K562 (cell line): ENCODE data around the gene PDZRN3. TPM values are rescaled to one million over a fixed set of nuclear protein-coding genes. Genes with fewer than 3 reads are reported as not detected.

Source experiments
- ATAC-seq: fragments of 200-7000 bp; cut with Tn5 transposase; 3 replicates; pipeline ENCODE4 v1.9.1; 2020; ENCODE audit warnings: moderate library complexity
- BruUV-seq: library from RNA; stranded (reverse); fragments of 400-500 nt; replicated peaks from 2 replicates; lab custom pipeline; 2021; lab: Mats Ljungman, UMichigan
- CTCF ChIA-PET: fragments of 300-600 bp; formaldehyde crosslinking; extraction: SDS; loops from one replicate; lab custom pipeline; 2021; ENCODE audit warnings: low intra/inter-chr PET ratio; lab: Yijun Ruan, JAX
- POLR2A ChIA-PET: fragments of 300-600, 350-650 bp; sonication (Branson Sonifier 250); formaldehyde crosslinking; extraction: SDS; loops from one replicate; lab custom pipeline; 2021; ENCODE audit warnings: antibody characterized with exemption, inconsistent platforms; lab: Yijun Ruan, JAX
- DNase-seq, 4 experiments: peaks; one replicate each; pipeline versions ENCODE4 v3.0.0 to v3.0.0-alpha.2; 2011 to 2018; ENCODE audit warnings: low spot score in 3 of 4, mixed read lengths in 3 of 4; ENCODE audit errors: extremely low read depth in 1 of 4
- FAIRE-seq: peaks from 2 replicates; lab custom pipeline; 2011; peaks lifted over from hg19 to GRCh38; lab: Jason Lieb, UNC
- H2AFZ ChIP-seq: 2 replicates; pipeline ENCODE4 v1.6.0; 2011; ENCODE audit warnings: low read depth, low read length, control low read depth, inconsistent platforms
- H3K27ac ChIP-seq: fragments of 200-600 bp; 3 replicates; pipeline ENCODE4 v1.8.0; 2011; ENCODE audit warnings: low read depth, mild to moderate bottlenecking, control low read depth, inconsistent platforms, low read length, moderate library complexity, mixed read lengths; ENCODE audit errors: extremely low read depth
- H3K27me3 ChIP-seq, 2 experiments: fragments of 300-600 bp in 1 of 2; 2 replicates in 1 of 2; 3 replicates in 1 of 2; pipeline versions ENCODE4 v1.6.0 to v1.8.0; 2011; ENCODE audit warnings: inconsistent platforms in 2 of 2, low read length in 2 of 2, mild to moderate bottlenecking in 1 of 2, mixed read lengths in 1 of 2, moderate library complexity in 1 of 2; ENCODE audit not compliant: control insufficient read depth in 2 of 2, insufficient read depth in 2 of 2
- H3K36me3 ChIP-seq: fragments of 300-600 bp; 3 replicates; pipeline ENCODE4 v1.8.0; 2011; ENCODE audit warnings: mild to moderate bottlenecking, low read length, inconsistent platforms; ENCODE audit not compliant: control insufficient read depth, insufficient read depth
- H3K4me1 ChIP-seq, 2 experiments: fragments of 200-600 bp in 1 of 2; replicated peaks in 1 of 2; 2 replicates in 1 of 2; 3 replicates in 1 of 2; pipeline versions ENCODE4 v1.5.1 to v1.8.0; 2011; ENCODE audit warnings: inconsistent platforms in 2 of 2, low read length in 2 of 2, mild to moderate bottlenecking in 1 of 2, mixed read lengths in 1 of 2, moderate library complexity in 1 of 2; ENCODE audit not compliant: control insufficient read depth in 2 of 2, insufficient read depth in 2 of 2
- H3K4me2 ChIP-seq: 2 replicates; pipeline ENCODE4 v1.6.1; 2011; ENCODE audit warnings: low read length, control low read depth, inconsistent platforms, mixed read lengths; ENCODE audit not compliant: insufficient read depth
- H3K4me3 ChIP-seq: fragments of 200-600 bp; sonication (generic), shearing (Covaris generic); 2 replicates; pipeline ENCODE4 v1.5.1; 2016; ENCODE audit warnings: control low read depth, inconsistent platforms
- H3K79me2 ChIP-seq: fragments of 200-600 bp; 3 replicates; pipeline ENCODE4 v1.8.0; 2011; ENCODE audit warnings: low read length, inconsistent platforms; ENCODE audit not compliant: control insufficient read depth, insufficient read depth
- H3K9ac ChIP-seq, 2 experiments: 2 replicates each; pipeline versions ENCODE4 v1.6.0 to v1.6.1; 2011; ENCODE audit warnings: low read depth in 2 of 2, low read length in 2 of 2, control low read depth in 1 of 2, inconsistent platforms in 1 of 2, mild to moderate bottlenecking in 1 of 2, mixed read lengths in 1 of 2; ENCODE audit not compliant: insufficient read depth in 1 of 2
- H3K9me1 ChIP-seq: one replicate; pipeline ENCODE4 v1.6.0; 2011; ENCODE audit warnings: inconsistent platforms, mild to moderate bottlenecking, low read length, moderate library complexity; ENCODE audit not compliant: control insufficient read depth, insufficient read depth
- H3K9me3 ChIP-seq: replicated peaks from 2 replicates; pipeline ENCODE4 v1.5.1; 2011; ENCODE audit warnings: low read depth, low read length, inconsistent platforms; ENCODE audit not compliant: control insufficient read depth, insufficient read depth
- H4K20me1 ChIP-seq: replicated peaks from 2 replicates; pipeline ENCODE4 v1.6.1; 2011; ENCODE audit warnings: low read length, inconsistent platforms, mixed read lengths; ENCODE audit not compliant: control insufficient read depth, insufficient read depth
- CHD4 ChIP-seq: fragments of 200-600 bp; sonication (generic); IDR thresholded peaks from 3 replicates; pipeline ENCODE4 v1.6.1; 2012; ENCODE audit warnings: low read depth, mild to moderate bottlenecking, mixed read lengths, low read length, inconsistent platforms; ENCODE audit not compliant: insufficient read depth, insufficient replicate concordance, poor library complexity, severe bottlenecking
- ESRRA ChIP-seq: fragments of 450-650 bp; IDR thresholded peaks from 2 replicates; pipeline ENCODE4 v1.6.1; 2014; ENCODE audit warnings: low read depth, mild to moderate bottlenecking, moderate library complexity, borderline replicate concordance
- KHSRP ChIP-seq: fragments of 450-650 bp; IDR thresholded peaks from 2 replicates; pipeline ENCODE4 v1.6.1; 2017
- KLF16 ChIP-seq: IDR thresholded peaks from 2 replicates; pipeline ENCODE4 v1.6.1; 2016; ENCODE audit warnings: antibody characterized with exemption
- MAZ ChIP-seq, 2 experiments: fragments of 450-650 bp in 1 of 2; sonication (generic) in 1 of 2; formaldehyde crosslinking; IDR thresholded peaks in 1 of 2; conservative IDR thresholded peaks in 1 of 2; 2 replicates each; pipeline versions ENCODE4 v1.4.0 to v1.5.0; 2020; ENCODE audit warnings: mild to moderate bottlenecking in 1 of 2, missing genetic modification reagents in 1 of 2
- NONO ChIP-seq, 2 experiments: fragments of 200-400 bp in 1 of 2; fragments of 450-650 bp in 1 of 2; formaldehyde crosslinking in 1 of 2; IDR thresholded peaks; 2 replicates each; pipeline ENCODE4 v1.6.1; 2017; ENCODE audit warnings: low read depth in 2 of 2, mild to moderate bottlenecking in 2 of 2, moderate library complexity in 2 of 2, low read length in 1 of 2
- RBM34 ChIP-seq: fragments of 200-400 bp; formaldehyde crosslinking; IDR thresholded peaks from 2 replicates; pipeline ENCODE4 v1.6.1; 2018; ENCODE audit warnings: low read length, borderline replicate concordance; ENCODE audit not compliant: insufficient read depth
- TOE1 ChIP-seq, 2 experiments: fragments of 450-650 bp in 1 of 2; sonication (generic) in 1 of 2; formaldehyde crosslinking in 1 of 2; IDR thresholded peaks; 2 replicates each; pipeline versions ENCODE4 v1.7.1 to v1.8.0; 2016 to 2022; ENCODE audit warnings: borderline replicate concordance in 2 of 2, mild to moderate bottlenecking in 2 of 2, antibody characterized with exemption in 1 of 2, inconsistent platforms in 1 of 2, low read depth in 1 of 2, missing genetic modification reagents in 1 of 2, moderate library complexity in 1 of 2
- ZBTB7A ChIP-seq: IDR thresholded peaks from 2 replicates; pipeline ENCODE4 v1.6.1; 2011; ENCODE audit warnings: low read depth, mild to moderate bottlenecking, low read length, moderate library complexity, borderline replicate concordance; ENCODE audit not compliant: control insufficient read depth
- ZNF212 ChIP-seq: fragments of 450-650 bp; formaldehyde crosslinking; IDR thresholded peaks from 2 replicates; pipeline ENCODE4 v1.4.0; 2020; ENCODE audit warnings: mild to moderate bottlenecking
- ZNF263 ChIP-seq: sonication (generic); formaldehyde crosslinking; IDR thresholded peaks from 2 replicates; pipeline ENCODE4 v1.8.0; 2022; ENCODE audit warnings: mild to moderate bottlenecking, missing genetic modification reagents, borderline replicate concordance
- ZNF431 ChIP-seq: sonication (generic); formaldehyde crosslinking; IDR thresholded peaks from 2 replicates; pipeline ENCODE4 v1.8.0; 2022; ENCODE audit warnings: mild to moderate bottlenecking, missing genetic modification reagents
- ZNF551 ChIP-seq: fragments of 250-450 bp; sonication (Bioruptor Pico); IDR thresholded peaks from 2 replicates; pipeline ENCODE4 v1.5.0; 2021; ENCODE audit warnings: mild to moderate bottlenecking, moderate library complexity
- WGBS: fragments of 100-300 bp; shearing (Covaris generic); methylation state at CpG from one replicate; pipeline ENCODE4 v1.1.6; 2016; ENCODE audit warnings: low coverage, mixed read lengths; ENCODE audit not compliant: insufficient coverage; ENCODE audit errors: missing lambda C conversion rate; 5-methylcytosine and 5-hydroxymethylcytosine counted together
- in situ Hi-C: fragments of 300-500 bp; cut with MboI; formaldehyde crosslinking; loops from 4 replicates; pipeline ENCODE4 v1.15.0; 2018; ENCODE audit warnings: inconsistent platforms, mixed read lengths
- intact Hi-C: fragments of 100-400 bp; cut with micrococcal nuclease; formaldehyde crosslinking; loops from 2 replicates; pipeline ENCODE4 v1.14.2; 2022
- polyA plus RNA-seq, 8 experiments: library from polyadenylated mRNA; depleted of rRNA in 4 of 8; stranded (reverse) in 5 of 8; unstranded in 3 of 8; fragments of >200 nt; fragmentation: Nextera tagmentation in 2 of 8; fragmentation: Illumina TruSeq in 1 of 8; extraction: Ambion mirVana in 2 of 8; extraction: Trizol in 1 of 8; gene quantifications; 2 replicates each; pipeline versions ENCODE4 v1.2.1 to v1.2.3, GENCODE V29; 2011 to 2014; ENCODE audit warnings: inconsistent platforms in 1 of 8, missing spikeins in 1 of 8
- total RNA-seq, 7 experiments: library from RNA; depleted of rRNA in 6 of 7; stranded (reverse); fragments of >200 nt in 6 of 7; fragmentation: Illumina TruSeq in 2 of 7; extraction: Trizol in 2 of 7; gene quantifications; 2 replicates each; pipeline versions ENCODE4 v1.2.1 to v1.2.3, GENCODE V29; 2011 to 2021; ENCODE audit warnings: low replicate concordance in 1 of 7
- TF ChIP-seq, protein P1 (sequence below), 3 experiments: IDR thresholded peaks in 2 of 3; conservative IDR thresholded peaks in 1 of 3; 2 replicates each; pipeline ENCODE4 v1.5.1; 2011 to 2012; ENCODE audit warnings: low read length in 3 of 3, mild to moderate bottlenecking in 3 of 3, control low read depth in 2 of 3, improper control_type of control experiment in 1 of 3, inconsistent platforms in 1 of 3, low read depth in 1 of 3, mixed read lengths in 1 of 3, moderate library complexity in 1 of 3; ENCODE audit not compliant: insufficient read depth in 2 of 3
- TF ChIP-seq, protein P2 (sequence below): fragments of 250-450 bp; sonication (Bioruptor Pico); IDR thresholded peaks from 2 replicates; pipeline ENCODE4 v1.5.0; 2020; ENCODE audit warnings: mild to moderate bottlenecking, borderline replicate concordance
- TF ChIP-seq, protein P3 (sequence below): fragments of 250-450 bp; sonication (Bioruptor Pico); IDR thresholded peaks from 2 replicates; pipeline ENCODE4 v1.5.0; 2021

Gene PDZRN3
- total and polyA plus RNA-seq, 9 of the 15 experiments (the other 6 are each of a cell fraction or from before 2014, with no cell fraction given) = 0.16 TPM; not detected in 8

DNA sequence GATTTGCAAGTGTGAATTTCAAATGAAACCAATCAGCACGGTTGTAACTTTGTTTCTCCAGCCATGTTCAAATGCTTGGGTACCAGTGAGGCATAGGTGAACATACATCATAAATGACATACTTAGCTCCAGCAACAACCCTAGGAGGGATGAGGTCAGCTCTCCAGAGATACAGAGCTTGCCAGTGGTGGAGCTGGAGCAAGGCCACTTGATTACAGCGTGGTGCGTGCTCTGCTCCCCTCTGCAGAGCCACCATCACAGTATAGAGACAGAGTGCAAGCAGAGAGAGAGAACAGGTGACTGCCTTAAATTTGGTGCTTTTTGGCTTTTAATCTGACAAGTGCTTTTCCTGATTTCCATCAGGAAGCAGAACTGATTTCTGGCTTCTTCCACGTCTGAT lies 275.1 kb downstream of the PDZRN3 start:
- 0% methylated on average over 4 of the region's 4 CpGs for WGBS
- ATAC-seq = no peak
- intact Hi-C loops (no loop called here), in situ Hi-C loops (no loop called here)
- DNase-seq = no peak
- no peak overlapping the region for H2AFZ ChIP-seq
- H3K36me3 ChIP-seq = no peaks in the 10 kb centered on the region
- H3K4me2 ChIP-seq = no peak overlapping the region
- H3K79me2 ChIP-seq = no peaks in the 10 kb centered on the region
- no peaks in the 10 kb centered on the region for H3K4me1 ChIP-seq
- H3K9ac ChIP-seq = no peak overlapping the region
- H3K9me3 ChIP-seq = no peaks in the 10 kb centered on the region
- CTCF ChIA-PET = no interaction called here
- no peaks in the 10 kb centered on the region for H4K20me1 ChIP-seq
- peaks cover 0 to 4% of the 10 kb centered on the region in 2 experiments; a peak in 1 of 5 replicates for H3K27me3 ChIP-seq
- no peak overlapping the region for H3K27ac ChIP-seq
- POLR2A ChIA-PET = no interaction called here
- TF ChIP-seq RBM34 (no peak), ZBTB7A (no peak), ZNF551 (CRISPR knock-in tag) (no peak), CHD4 (no peak), ZNF263 (CRISPR knock-in tag) (no peak), ZNF431 (no peak), KLF16 (no peak), TOE1 (IDR thresholded peaks at IDR 0.05; ENCODE audit: borderline replicate concordance) (no peak), TOE1 (CRISPR knock-in tag; IDR thresholded peaks at IDR 0.05; ENCODE audit: borderline replicate concordance, low read depth) (no peak), ZNF212 (CRISPR knock-in tag) (no peak), ESRRA (no peak), KHSRP (no peak), NONO (IDR thresholded peaks at IDR 0.05; ENCODE audit: low read depth in 2 of 2, low read length in 1 of 2) (no peak), MAZ (CRISPR knock-in tag; conservative IDR thresholded peaks at IDR 0.05 in 1 of 2, IDR thresholded peaks at IDR 0.05 in 1 of 2) (no peak)
- TF ChIP-seq, protein P1, sequence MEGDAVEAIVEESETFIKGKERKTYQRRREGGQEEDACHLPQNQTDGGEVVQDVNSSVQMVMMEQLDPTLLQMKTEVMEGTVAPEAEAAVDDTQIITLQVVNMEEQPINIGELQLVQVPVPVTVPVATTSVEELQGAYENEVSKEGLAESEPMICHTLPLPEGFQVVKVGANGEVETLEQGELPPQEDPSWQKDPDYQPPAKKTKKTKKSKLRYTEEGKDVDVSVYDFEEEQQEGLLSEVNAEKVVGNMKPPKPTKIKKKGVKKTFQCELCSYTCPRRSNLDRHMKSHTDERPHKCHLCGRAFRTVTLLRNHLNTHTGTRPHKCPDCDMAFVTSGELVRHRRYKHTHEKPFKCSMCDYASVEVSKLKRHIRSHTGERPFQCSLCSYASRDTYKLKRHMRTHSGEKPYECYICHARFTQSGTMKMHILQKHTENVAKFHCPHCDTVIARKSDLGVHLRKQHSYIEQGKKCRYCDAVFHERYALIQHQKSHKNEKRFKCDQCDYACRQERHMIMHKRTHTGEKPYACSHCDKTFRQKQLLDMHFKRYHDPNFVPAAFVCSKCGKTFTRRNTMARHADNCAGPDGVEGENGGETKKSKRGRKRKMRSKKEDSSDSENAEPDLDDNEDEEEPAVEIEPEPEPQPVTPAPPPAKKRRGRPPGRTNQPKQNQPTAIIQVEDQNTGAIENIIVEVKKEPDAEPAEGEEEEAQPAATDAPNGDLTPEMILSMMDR (IDR thresholded peaks at IDR 0.05 in 2 of 3, conservative IDR thresholded peaks at IDR 0.05 in 1 of 3; ENCODE audit: insufficient read depth in 2 of 3, low read depth in 1 of 3, low read length in 3 of 3) = no peak
- TF ChIP-seq, protein P2, sequence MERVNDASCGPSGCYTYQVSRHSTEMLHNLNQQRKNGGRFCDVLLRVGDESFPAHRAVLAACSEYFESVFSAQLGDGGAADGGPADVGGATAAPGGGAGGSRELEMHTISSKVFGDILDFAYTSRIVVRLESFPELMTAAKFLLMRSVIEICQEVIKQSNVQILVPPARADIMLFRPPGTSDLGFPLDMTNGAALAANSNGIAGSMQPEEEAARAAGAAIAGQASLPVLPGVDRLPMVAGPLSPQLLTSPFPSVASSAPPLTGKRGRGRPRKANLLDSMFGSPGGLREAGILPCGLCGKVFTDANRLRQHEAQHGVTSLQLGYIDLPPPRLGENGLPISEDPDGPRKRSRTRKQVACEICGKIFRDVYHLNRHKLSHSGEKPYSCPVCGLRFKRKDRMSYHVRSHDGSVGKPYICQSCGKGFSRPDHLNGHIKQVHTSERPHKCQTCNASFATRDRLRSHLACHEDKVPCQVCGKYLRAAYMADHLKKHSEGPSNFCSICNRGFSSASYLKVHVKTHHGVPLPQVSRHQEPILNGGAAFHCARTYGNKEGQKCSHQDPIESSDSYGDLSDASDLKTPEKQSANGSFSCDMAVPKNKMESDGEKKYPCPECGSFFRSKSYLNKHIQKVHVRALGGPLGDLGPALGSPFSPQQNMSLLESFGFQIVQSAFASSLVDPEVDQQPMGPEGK (CRISPR knock-in tag) = no peak
- TF ChIP-seq, protein P3, sequence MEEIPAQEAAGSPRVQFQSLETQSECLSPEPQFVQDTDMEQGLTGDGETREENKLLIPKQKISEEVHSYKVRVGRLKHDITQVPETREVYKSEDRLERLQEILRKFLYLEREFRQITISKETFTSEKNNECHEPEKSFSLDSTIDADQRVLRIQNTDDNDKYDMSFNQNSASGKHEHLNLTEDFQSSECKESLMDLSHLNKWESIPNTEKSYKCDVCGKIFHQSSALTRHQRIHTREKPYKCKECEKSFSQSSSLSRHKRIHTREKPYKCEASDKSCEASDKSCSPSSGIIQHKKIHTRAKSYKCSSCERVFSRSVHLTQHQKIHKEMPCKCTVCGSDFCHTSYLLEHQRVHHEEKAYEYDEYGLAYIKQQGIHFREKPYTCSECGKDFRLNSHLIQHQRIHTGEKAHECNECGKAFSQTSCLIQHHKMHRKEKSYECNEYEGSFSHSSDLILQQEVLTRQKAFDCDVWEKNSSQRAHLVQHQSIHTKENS (CRISPR knock-in tag) = no peak
- H3K4me3 ChIP-seq = no peak overlapping the region
- H3K9me1 ChIP-seq = no peaks in the 10 kb centered on the region
- no TSS peak for BruUV-seq
- FAIRE-seq = no peak
